Measurements from ENCODE around the gene MAPKAPK3.

MAPKAPK3 gene

DNA sequence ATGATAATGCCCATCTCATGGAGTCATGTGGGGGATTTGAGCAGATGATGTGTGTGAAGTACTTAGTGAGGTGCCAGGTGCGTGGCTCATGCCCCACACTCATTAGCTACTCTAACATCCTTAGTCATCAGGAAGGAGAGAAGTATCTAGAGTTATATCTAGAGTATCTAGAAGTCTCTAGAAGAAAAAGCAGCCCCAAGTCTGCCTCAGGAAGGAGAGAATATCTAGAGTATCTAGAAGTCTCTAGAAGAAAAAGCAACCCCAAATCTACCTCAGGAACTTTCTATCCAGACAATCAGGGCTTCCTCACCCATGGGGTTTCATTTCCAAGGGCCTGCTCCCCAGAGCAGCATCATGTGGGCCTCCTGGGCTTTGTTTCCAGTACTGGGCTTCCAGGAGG lies 33.1 kb downstream of the MAPKAPK3 start:
- TF ChIP-seq, protein P1, sequence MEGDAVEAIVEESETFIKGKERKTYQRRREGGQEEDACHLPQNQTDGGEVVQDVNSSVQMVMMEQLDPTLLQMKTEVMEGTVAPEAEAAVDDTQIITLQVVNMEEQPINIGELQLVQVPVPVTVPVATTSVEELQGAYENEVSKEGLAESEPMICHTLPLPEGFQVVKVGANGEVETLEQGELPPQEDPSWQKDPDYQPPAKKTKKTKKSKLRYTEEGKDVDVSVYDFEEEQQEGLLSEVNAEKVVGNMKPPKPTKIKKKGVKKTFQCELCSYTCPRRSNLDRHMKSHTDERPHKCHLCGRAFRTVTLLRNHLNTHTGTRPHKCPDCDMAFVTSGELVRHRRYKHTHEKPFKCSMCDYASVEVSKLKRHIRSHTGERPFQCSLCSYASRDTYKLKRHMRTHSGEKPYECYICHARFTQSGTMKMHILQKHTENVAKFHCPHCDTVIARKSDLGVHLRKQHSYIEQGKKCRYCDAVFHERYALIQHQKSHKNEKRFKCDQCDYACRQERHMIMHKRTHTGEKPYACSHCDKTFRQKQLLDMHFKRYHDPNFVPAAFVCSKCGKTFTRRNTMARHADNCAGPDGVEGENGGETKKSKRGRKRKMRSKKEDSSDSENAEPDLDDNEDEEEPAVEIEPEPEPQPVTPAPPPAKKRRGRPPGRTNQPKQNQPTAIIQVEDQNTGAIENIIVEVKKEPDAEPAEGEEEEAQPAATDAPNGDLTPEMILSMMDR (IDR thresholded peaks at IDR 0.05; ENCODE audit: borderline replicate concordance, insufficient read depth, low read depth, low read length): no peak
- H3K4me3 ChIP-seq (ENCODE audit: low read depth, low read length): no peak overlapping the region

DNA sequence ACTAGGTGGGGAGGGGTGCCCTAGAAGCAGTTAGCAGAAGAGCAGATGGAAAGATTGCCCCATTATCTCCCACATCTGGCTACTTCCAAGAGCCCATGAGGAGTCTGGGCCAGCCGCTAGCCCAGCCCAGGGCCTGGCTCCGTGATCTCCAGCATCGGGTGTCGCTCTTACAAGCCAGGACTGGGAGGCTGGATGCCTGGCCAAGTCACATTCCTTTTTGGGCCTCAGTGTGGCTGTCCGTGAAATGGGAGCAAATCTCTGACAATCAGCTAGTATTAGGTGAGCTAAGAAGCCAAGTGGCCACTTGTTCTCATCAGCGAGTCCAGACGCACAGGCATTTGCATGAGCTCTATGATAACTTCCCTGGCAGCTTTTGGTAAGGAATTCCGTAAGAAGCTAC lies 34.5 kb downstream of the MAPKAPK3 start:
- TF ChIP-seq, protein P1 (IDR thresholded peaks at IDR 0.05; ENCODE audit: borderline replicate concordance, insufficient read depth, low read depth, low read length): no peak
- no peak overlapping the region for H3K4me3 ChIP-seq (ENCODE audit: low read depth, low read length)

DNA sequence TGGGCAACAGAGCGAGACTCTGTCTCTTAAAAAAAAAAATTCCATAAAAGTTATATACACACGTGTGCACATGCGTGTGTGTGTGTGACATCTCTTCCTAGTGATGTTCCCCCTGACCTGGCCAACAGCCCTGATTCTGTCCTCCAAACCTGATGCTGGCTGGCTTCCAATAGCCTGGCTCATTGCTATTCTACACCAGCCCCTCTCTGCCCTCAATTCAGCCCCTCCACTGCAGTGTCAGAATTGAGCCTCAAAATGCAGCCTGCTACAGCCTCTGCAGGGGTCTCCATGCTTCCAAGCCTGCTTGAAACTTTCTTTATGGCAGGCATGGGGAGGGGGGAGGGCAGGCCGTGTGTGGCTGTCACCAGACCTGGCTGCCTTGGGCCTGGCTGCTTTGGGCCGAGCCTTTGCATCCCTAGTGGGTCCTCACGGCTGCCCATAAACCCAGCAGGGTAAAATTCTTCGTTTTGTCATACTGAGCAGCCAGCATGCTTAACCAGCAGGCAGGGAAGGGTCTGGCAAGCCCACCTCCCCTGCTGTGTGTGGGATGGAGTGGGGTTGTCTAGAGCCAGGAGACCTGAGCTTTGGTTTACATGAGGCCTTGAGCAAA lies 35.1 kb downstream of the MAPKAPK3 start:
- TF ChIP-seq, protein P1 (IDR thresholded peaks at IDR 0.05; ENCODE audit: borderline replicate concordance, insufficient read depth, low read depth, low read length): no peak
- no peak overlapping the region for H3K4me3 ChIP-seq (ENCODE audit: low read depth, low read length)

DNA sequence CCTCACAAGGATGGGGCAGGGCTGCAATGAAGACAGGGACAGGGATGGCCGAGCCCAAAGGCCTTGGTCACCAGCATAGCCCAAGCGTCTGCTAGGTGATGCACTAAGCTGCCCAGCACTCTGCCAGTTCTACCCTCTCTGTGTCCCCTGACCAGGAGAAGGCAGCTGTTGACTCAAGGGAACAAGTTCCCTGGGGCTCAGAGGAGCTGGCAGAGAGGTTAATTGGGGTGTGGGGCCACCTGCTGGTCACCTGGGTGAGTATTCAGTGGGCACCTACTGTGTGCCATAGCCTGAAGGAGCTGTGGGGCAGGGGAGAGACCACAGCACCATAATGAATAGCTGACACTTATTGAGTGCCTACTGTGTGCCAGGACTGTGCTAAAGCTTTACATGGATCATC lies 35.8 kb downstream of the MAPKAPK3 start:
- TF ChIP-seq, protein P1 (IDR thresholded peaks at IDR 0.05; ENCODE audit: borderline replicate concordance, insufficient read depth, low read depth, low read length): peak; percentile 66

DNA sequence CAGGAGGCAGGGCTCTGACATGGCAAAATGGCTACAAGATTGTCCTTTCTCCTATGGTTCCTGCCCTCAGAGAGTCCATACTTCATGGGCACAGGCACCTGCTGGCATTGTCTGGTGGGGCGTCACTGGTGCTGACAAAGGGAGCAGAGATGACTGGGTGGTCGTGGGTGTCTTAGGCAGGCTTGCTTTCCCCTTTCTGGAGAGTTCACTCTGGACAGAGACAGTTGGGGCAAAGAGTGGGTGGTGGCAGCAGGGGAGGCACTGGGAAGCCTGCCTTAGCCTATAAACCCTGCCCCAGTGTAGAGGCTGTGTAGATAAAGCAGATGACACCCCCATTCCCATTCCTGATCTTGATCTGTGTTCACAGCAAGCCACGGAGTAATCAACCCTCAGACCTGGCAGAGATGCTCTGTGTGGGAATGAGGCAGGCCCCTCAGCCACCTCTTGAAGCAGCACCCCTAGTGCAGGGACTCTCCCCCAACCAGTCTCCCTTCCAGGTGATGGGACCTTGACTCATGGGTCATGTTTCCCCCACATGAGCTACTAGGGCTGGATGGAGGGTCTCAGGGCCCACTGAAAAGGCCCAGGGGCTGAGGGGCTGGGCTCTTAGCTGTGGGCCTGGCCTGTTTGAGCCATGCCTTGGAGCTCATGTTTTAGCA lies 37.1 kb downstream of the MAPKAPK3 start:
- no peak overlapping the region for H3K4me3 ChIP-seq (ENCODE audit: low read depth, low read length)
- TF ChIP-seq, protein P1 (IDR thresholded peaks at IDR 0.05; ENCODE audit: borderline replicate concordance, insufficient read depth, low read depth, low read length): no peak

More for the DNA sequence above, 35.8 kb downstream of the MAPKAPK3 start:
- H3K4me3 ChIP-seq (ENCODE audit: low read depth, low read length): no peak overlapping the region

DNA sequence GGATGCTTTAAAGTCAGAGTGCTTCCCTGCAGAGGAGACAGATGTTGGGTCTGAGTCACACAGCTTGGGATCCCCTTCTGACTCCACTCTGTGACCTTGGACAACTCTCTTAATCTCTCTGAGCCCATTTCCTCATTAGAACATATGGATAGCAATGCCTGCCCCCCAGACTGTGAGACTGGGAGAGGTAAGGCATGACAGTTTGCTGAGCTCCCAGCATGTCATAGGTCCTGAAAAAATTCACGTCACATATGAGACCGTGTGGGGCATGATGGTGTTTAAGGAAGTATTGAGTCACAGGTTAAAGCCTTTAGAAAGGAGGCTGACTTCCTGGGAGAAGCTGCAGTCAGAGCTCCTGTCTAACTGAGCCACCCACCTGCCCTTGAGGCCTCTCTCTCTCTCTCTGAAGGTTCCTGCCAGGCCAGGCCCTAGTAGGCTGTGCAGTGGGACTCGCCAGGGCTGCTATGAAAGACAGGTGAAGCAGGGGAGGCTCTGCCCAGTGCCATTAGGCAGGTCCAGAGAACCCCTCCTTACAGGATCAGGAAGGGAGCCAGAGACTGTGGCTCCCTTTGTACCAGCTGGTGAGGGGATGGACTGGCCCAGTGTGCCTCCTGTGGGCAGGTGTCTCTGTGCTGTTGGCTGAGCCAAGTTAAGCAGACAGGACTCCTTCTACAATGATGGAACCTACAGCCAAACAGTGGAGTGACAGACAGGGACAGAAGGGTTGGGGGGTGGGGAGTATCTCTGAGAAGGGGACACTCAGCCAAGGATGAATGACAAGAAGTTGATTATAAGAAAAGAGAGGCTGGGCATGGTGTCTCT lies 38.3 kb downstream of the MAPKAPK3 start:
- TF ChIP-seq, protein P1 (IDR thresholded peaks at IDR 0.05; ENCODE audit: borderline replicate concordance, insufficient read depth, low read depth, low read length): no peak

More for the DNA sequence above, 38.3 kb downstream of the MAPKAPK3 start:
- H3K4me3 ChIP-seq (ENCODE audit: low read depth, low read length): no peak overlapping the region
